Measurements from ENCODE around the gene PGAP6.

DNA sequence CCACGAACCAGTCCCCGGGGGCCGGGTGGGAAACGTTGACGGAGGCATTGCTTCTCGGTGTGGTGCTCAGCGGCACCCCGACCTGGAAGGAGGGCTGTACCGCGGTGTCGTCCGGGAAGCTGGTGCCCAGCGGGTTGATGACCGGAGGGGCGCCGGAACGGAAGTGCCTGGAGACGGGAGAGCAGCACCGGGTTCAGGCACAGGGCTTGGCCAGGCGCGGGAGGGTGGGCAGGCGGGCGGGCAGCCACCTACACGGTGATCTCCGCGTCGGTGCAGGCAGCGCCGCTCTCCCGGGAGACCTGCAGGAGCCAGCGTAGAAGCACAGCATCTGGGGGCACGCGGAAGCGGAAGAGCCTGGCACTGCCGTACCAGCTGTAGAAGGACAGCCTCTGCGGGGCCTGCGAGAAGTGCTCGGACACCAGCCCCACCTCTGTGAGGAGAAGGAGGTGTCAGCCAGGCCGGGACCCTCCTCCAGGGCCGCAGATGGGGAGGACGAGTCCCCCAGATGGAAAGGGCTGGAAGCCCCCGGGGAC, 4.3 kb downstream of the PGAP6 start:
- TF ChIP-seq ELF1 (IDR thresholded peaks at IDR 0.05) (no peak), MXI1 (IDR thresholded peaks at IDR 0.05; ENCODE audit: low read depth, low read length) (no peak), EP300 (IDR thresholded peaks at IDR 0.05; ENCODE audit: borderline replicate concordance in 1 of 2, low read depth in 1 of 2, low read length in 1 of 2) (no peak), JUND (IDR thresholded peaks at IDR 0.05) (no peak), POLR2AphosphoS5 (IDR thresholded peaks at IDR 0.05; ENCODE audit: low read depth, low read length) (no peak)
- TF ChIP-seq, protein P1, sequence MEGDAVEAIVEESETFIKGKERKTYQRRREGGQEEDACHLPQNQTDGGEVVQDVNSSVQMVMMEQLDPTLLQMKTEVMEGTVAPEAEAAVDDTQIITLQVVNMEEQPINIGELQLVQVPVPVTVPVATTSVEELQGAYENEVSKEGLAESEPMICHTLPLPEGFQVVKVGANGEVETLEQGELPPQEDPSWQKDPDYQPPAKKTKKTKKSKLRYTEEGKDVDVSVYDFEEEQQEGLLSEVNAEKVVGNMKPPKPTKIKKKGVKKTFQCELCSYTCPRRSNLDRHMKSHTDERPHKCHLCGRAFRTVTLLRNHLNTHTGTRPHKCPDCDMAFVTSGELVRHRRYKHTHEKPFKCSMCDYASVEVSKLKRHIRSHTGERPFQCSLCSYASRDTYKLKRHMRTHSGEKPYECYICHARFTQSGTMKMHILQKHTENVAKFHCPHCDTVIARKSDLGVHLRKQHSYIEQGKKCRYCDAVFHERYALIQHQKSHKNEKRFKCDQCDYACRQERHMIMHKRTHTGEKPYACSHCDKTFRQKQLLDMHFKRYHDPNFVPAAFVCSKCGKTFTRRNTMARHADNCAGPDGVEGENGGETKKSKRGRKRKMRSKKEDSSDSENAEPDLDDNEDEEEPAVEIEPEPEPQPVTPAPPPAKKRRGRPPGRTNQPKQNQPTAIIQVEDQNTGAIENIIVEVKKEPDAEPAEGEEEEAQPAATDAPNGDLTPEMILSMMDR (IDR thresholded peaks at IDR 0.05) = no peak
- TF ChIP-seq, protein P2, sequence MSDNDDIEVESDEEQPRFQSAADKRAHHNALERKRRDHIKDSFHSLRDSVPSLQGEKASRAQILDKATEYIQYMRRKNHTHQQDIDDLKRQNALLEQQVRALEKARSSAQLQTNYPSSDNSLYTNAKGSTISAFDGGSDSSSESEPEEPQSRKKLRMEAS (IDR thresholded peaks at IDR 0.05; ENCODE audit: low read depth) = no peak

Measured in SK-N-SH (cell line).